ENCODE data around the gene CCDC82. TPM values are rescaled to one million over a fixed set of nuclear protein-coding genes. Genes with fewer than 3 reads are reported as not detected.

Gene CCDC82
- total and polyA plus RNA-seq, 12 donors: 4.7 to 48.1 (median 16.5) TPM

- no peak for DNase-seq
- H3K4me1 ChIP-seq (replicated peaks in 1 of 2): peaks cover 7 to 37% of the 10 kb centered on the region in 2 donors
- H3K9me3 ChIP-seq (replicated peaks in 1 of 3): no peaks in the 10 kb centered on the region
- 67 to 74% (median 68%) methylated on average over 8 of the region's 8 CpGs for WGBS, 4 donors
- H3K27me3 ChIP-seq: no peaks in the 10 kb centered on the region
- H3K4me3 ChIP-seq: no peak overlapping the region
- no peak for TF ChIP-seq CTCF (IDR thresholded peaks at IDR 0.05)
- no peak for TF ChIP-seq POLR2A (IDR thresholded peaks at IDR 0.05)
- no peaks in the 10 kb centered on the region for H3K36me3 ChIP-seq (replicated peaks in 1 of 2)
- H3K27ac ChIP-seq: peak overlapping the region in 1 of 5 donors; percentile 23
- intact Hi-C loops (cut with DNase I): no loop called here
Measured at GRCh38 chr11:96332126-96332771, 57.5 kb downstream of the CCDC82 start.

GRCh38 chr11:96331699-96332116 is 58.0 kb downstream of the CCDC82 start:
- H3K27ac ChIP-seq: peak overlapping the region in 1 of 5 donors; percentile 23
- peaks cover 7 to 36% of the 10 kb centered on the region in 2 donors for H3K4me1 ChIP-seq (replicated peaks in 1 of 2)
- H3K9me3 ChIP-seq (replicated peaks in 1 of 3): no peaks in the 10 kb centered on the region
- no peak overlapping the region for H3K4me3 ChIP-seq
- H3K27me3 ChIP-seq: no peaks in the 10 kb centered on the region
- TF ChIP-seq POLR2A (IDR thresholded peaks at IDR 0.05): no peak
- intact Hi-C loops (cut with DNase I): no loop called here
- peak in 2 of 7 donors; percentile 26 to 36 for DNase-seq
- 79 to 85% (median 81%) methylated on average over 7 of the region's 7 CpGs for WGBS, 4 donors
- no peaks in the 10 kb centered on the region for H3K36me3 ChIP-seq (replicated peaks in 1 of 2)

GRCh38 chr11:96330511-96330859 is 59.2 kb downstream of the CCDC82 start:
- Histone ChIP-seq H3K4me1 (replicated peaks in 1 of 2) (peaks cover 7 to 36% of the 10 kb centered on the region in 2 donors), H3K9me3 (replicated peaks in 1 of 3) (no peaks in the 10 kb centered on the region), H3K36me3 (replicated peaks in 1 of 2) (no peaks in the 10 kb centered on the region), H3K27ac (no peak overlapping the region), H3K4me3 (no peak overlapping the region), H3K27me3 (no peaks in the 10 kb centered on the region)
- TF ChIP-seq CTCF (IDR thresholded peaks at IDR 0.05) (no peak), POLR2A (IDR thresholded peaks at IDR 0.05) (no peak)
- WGBS, 4 donors: 94 to 97% (median 95%) methylated on average over 4 of the region's 4 CpGs
- DNase-seq: no peak
- intact Hi-C loops (cut with DNase I): no loop called here

GRCh38 chr11:96329855-96330510 is 59.7 kb downstream of the CCDC82 start:
- DNase-seq: no peak
- TF ChIP-seq POLR2A (IDR thresholded peaks at IDR 0.05) (no peak), CTCF (IDR thresholded peaks at IDR 0.05) (no peak)
- 89 to 93% (median 89%) methylated on average over 3 of the region's 3 CpGs for WGBS, 4 donors
- Histone ChIP-seq H3K27me3 (no peaks in the 10 kb centered on the region), H3K27ac (no peak overlapping the region), H3K4me3 (no peak overlapping the region), H3K4me1 (replicated peaks in 1 of 2) (peaks cover 7 to 36% of the 10 kb centered on the region in 2 donors), H3K36me3 (replicated peaks in 1 of 2) (no peaks in the 10 kb centered on the region), H3K9me3 (replicated peaks in 1 of 3) (no peaks in the 10 kb centered on the region)
- intact Hi-C loops (cut with DNase I): no loop called here
